MCF 10A (cell line): Measurements from ENCODE around the gene RRP9. TPM values are rescaled to one million over a fixed set of nuclear protein-coding genes. Genes with fewer than 3 reads are reported as not detected.
"Not testable (repeated sequence)": the region's sequence is repeated elsewhere in the genome, so short reads cannot be mapped to it uniquely, and the experiment has no call there.

Experiments
- Bru-seq: library from RNA; stranded (reverse); fragments of 400-500 nt; gene quantifications from one replicate; lab custom pipeline; 2021; lab: Mats Ljungman, UMichigan
- BruChase-seq, 2 experiments: library from RNA; stranded (reverse); fragments of 400-500 nt; gene quantifications; one replicate each; lab custom pipeline; 2021; lab: Mats Ljungman, UMichigan
- BruUV-seq: library from RNA; stranded (reverse); fragments of 400-500 nt; replicated peaks from 2 replicates; lab custom pipeline; 2021; lab: Mats Ljungman, UMichigan
- CTCF ChIA-PET: fragments of 300-600 bp; sonication (Branson Sonifier 250); formaldehyde crosslinking; extraction: SDS; loops from one replicate; lab custom pipeline; 2021; ENCODE audit warnings: antibody characterized with exemption, inconsistent platforms; lab: Yijun Ruan, JAX
- POLR2A ChIA-PET: fragments of 300-600, 350-650 bp; sonication (Branson Sonifier 250); formaldehyde crosslinking; extraction: SDS; loops from one replicate; lab custom pipeline; 2020; ENCODE audit warnings: antibody characterized with exemption, inconsistent platforms; lab: Yijun Ruan, JAX
- DNase-seq: peaks from one replicate; pipeline ENCODE4 v3.0.0-alpha.2; 2018; ENCODE audit not compliant: unreplicated experiment
- H3K27ac Mint-ChIP-seq: one replicate; pipeline ENCODE4 v1.8.0; 2022; ENCODE audit warnings: mild to moderate bottlenecking, low read depth, mixed read lengths; ENCODE audit not compliant: unreplicated experiment
- H3K27me3 Mint-ChIP-seq: one replicate; pipeline ENCODE4 v1.8.0; 2022; ENCODE audit warnings: mixed read lengths; ENCODE audit not compliant: insufficient read depth, unreplicated experiment
- H3K36me3 Mint-ChIP-seq: one replicate; pipeline ENCODE4 v1.8.0; 2022; ENCODE audit warnings: mild to moderate bottlenecking, moderate library complexity, mixed read lengths; ENCODE audit not compliant: insufficient read depth, unreplicated experiment
- H3K4me1 Mint-ChIP-seq: one replicate; pipeline ENCODE4 v1.8.0; 2022; ENCODE audit warnings: mixed read lengths; ENCODE audit not compliant: insufficient read depth, unreplicated experiment
- H3K4me3 Mint-ChIP-seq: one replicate; pipeline ENCODE4 v1.8.0; 2022; ENCODE audit warnings: mild to moderate bottlenecking, moderate library complexity, mixed read lengths; ENCODE audit not compliant: unreplicated experiment
- H3K9me3 Mint-ChIP-seq: one replicate; pipeline ENCODE4 v1.8.0; 2022; ENCODE audit warnings: mixed read lengths; ENCODE audit not compliant: unreplicated experiment
- CTCF ChIP-seq: fragments of 200-600 bp; IDR thresholded peaks from one replicate; pipeline ENCODE4 v1.8.0; 2022; ENCODE audit warnings: antibody characterized with exemption, mild to moderate bottlenecking; ENCODE audit not compliant: unreplicated experiment
- intact Hi-C: fragments of 100-400 bp; cut with micrococcal nuclease; formaldehyde crosslinking; loops from 2 replicates; pipeline ENCODE4 v1.14.1; 2022
- long read RNA-seq: library from polyadenylated mRNA; stranded (forward); transcript quantifications from one replicate; pipeline ENCODE4 v2.0.0, GENCODE V29; 2022
- total RNA-seq: library from RNA; stranded (reverse); gene quantifications from 2 replicates; pipeline ENCODE4 v1.2.3, GENCODE V29; 2022

The RRP9 gene
- total RNA-seq (60.8 and 80.2 TPM in 2 replicates), Bru-seq, nascent RNA (percentile 69 among the genes with signal in this experiment), BruChase-seq, experiment 1, labeled RNA remaining after a 6-hour chase (percentile 71 among the genes with signal in this experiment), BruChase-seq, experiment 2, labeled RNA remaining after a 2-hour chase (percentile 57 among the genes with signal in this experiment)
- long read RNA-seq, transcript RRP9-201 (15 exons, 1,578 nt): major isoform, 162 of 193 reads
- long read RNA-seq, partial matches to known transcripts: 5 of 193 reads
- long read RNA-seq, other reads (novel, unspliced or antisense): 26 of 193 reads

GRCh38 chr3:51941798-51942602 lies at the start of gene RRP9, which contains the start of gene PARP3:
RRP9 (minus strand) TSS chr3:51941904; CDS start chr3:51941867, 37 bp downstream.
PARP3 (plus strand) TSS chr3:51942363; CDS start chr3:51943356, 993 bp downstream.
- intact Hi-C loops: loop anchor here (1.0 to 5.0 kb wide), 5 partner anchors 32 to 202 kb away; partner anchors contain the start of gene ABHD14B
- TSS peak; percentile 81 for BruUV-seq
- CTCF ChIA-PET: interaction anchor here (0.5 to 2.6 kb wide), 35 partner anchors 8 to 1575 kb away, joined by 3 to 49 read pairs (median 4); partner anchors contain the start of genes ABHD14A, ABHD14B, ACY1 and PCBP4

GRCh38 chr3:51990501-51990971 lies 48.8 kb upstream of the RRP9 start:
- intact Hi-C loops, H3K27ac Mint-ChIP-seq, H3K4me1 Mint-ChIP-seq, H3K27me3 Mint-ChIP-seq, H3K9me3 Mint-ChIP-seq, DNase-seq, H3K4me3 Mint-ChIP-seq, BruUV-seq: not testable (repeated sequence)
- ChIA-PET POLR2A (interaction anchor here (0.6 to 2.9 kb wide), 4 partner anchors 8 to 67 kb away, joined by 3 to 30 read pairs (median 6); partner anchors contain the start of gene ACY1), CTCF (interaction anchor here (0.9 to 3.0 kb wide), 2 partner anchors 7 to 18 kb away, joined by 3 to 12 read pairs; partner anchors contain the start of gene ACY1)
- peaks cover 52% of the 10 kb centered on the region for H3K36me3 Mint-ChIP-seq

More at GRCh38 chr3:51941798-51942602, at the start of gene RRP9, which contains the start of gene PARP3:
- no peaks in the 10 kb centered on the region for H3K9me3 Mint-ChIP-seq
- peak; percentile 96 for TF ChIP-seq CTCF
- peak; percentile 100 for DNase-seq
- H3K27me3 Mint-ChIP-seq: no peaks in the 10 kb centered on the region
- peaks cover 16% of the 10 kb centered on the region for H3K4me1 Mint-ChIP-seq
- peak within 1 kb of the TSS; percentile 95 for H3K27ac Mint-ChIP-seq
- POLR2A ChIA-PET: interaction anchor here (0.6 to 5.8 kb wide), 32 partner anchors 9 to 1469 kb away, joined by 3 to 127 read pairs (median 4); partner anchors contain the start of genes ABHD14A, ABHD14B, ACY1 and DCAF1
- H3K4me3 Mint-ChIP-seq: peak within 1 kb of the TSS; percentile 92
- H3K36me3 Mint-ChIP-seq: peaks cover 36% of the 10 kb centered on the region

GRCh38 chr3:51988286-51989146 lies 46.8 kb upstream of the RRP9 start:
- no TSS peak for BruUV-seq
- Mint-ChIP-seq H3K9me3 (no peaks in the 10 kb centered on the region), H3K4me3 (no peak overlapping the region), H3K27me3 (no peaks in the 10 kb centered on the region), H3K4me1 (peaks cover 20% of the 10 kb centered on the region), H3K27ac (peak overlapping the region; percentile 47), H3K36me3 (peaks cover 32% of the 10 kb centered on the region)
- no peak for DNase-seq
- ChIA-PET CTCF (interaction anchor here (0.8 kb wide), 2 partner anchors 13 to 46 kb away, joined by 3 to 4 read pairs; no protein-coding TSS in a partner anchor), POLR2A (no interaction called here)
- intact Hi-C loops: no loop called here
- no peak for TF ChIP-seq CTCF

GRCh38 chr3:51987568-51987967 lies 45.9 kb upstream of the RRP9 start:
- ChIA-PET CTCF (interaction anchor here (0.6 to 1.9 kb wide), 3 partner anchors 8 to 49 kb away, joined by 3 to 5 read pairs (median 4); partner anchors contain the start of gene RPL29), POLR2A (interaction anchor here (2.1 kb wide), 1 partner anchor 8 kb away, joined by 7 read pairs; the partner anchor contains the start of gene RPL29)
- H3K27ac Mint-ChIP-seq: no peak overlapping the region
- H3K4me3 Mint-ChIP-seq: no peak overlapping the region
- no peak for TF ChIP-seq CTCF
- DNase-seq: no peak
- no peaks in the 10 kb centered on the region for H3K27me3 Mint-ChIP-seq
- no peaks in the 10 kb centered on the region for H3K9me3 Mint-ChIP-seq
- H3K4me1 Mint-ChIP-seq: peaks cover 27% of the 10 kb centered on the region
- BruUV-seq: no TSS peak
- intact Hi-C loops: no loop called here
- peaks cover 22% of the 10 kb centered on the region for H3K36me3 Mint-ChIP-seq
